ENCODE results near the gene TAPBPL. TPM values are rescaled to one million over a fixed set of nuclear protein-coding genes. Genes with fewer than 3 reads are reported as not detected.
"Not testable (repeated sequence)": the region's sequence is repeated elsewhere in the genome, so short reads cannot be mapped to it uniquely, and the experiment has no call there.

TAPBPL gene
- polyA plus RNA-seq, 2 donors: 8.9 to 11.9 TPM

DNA sequence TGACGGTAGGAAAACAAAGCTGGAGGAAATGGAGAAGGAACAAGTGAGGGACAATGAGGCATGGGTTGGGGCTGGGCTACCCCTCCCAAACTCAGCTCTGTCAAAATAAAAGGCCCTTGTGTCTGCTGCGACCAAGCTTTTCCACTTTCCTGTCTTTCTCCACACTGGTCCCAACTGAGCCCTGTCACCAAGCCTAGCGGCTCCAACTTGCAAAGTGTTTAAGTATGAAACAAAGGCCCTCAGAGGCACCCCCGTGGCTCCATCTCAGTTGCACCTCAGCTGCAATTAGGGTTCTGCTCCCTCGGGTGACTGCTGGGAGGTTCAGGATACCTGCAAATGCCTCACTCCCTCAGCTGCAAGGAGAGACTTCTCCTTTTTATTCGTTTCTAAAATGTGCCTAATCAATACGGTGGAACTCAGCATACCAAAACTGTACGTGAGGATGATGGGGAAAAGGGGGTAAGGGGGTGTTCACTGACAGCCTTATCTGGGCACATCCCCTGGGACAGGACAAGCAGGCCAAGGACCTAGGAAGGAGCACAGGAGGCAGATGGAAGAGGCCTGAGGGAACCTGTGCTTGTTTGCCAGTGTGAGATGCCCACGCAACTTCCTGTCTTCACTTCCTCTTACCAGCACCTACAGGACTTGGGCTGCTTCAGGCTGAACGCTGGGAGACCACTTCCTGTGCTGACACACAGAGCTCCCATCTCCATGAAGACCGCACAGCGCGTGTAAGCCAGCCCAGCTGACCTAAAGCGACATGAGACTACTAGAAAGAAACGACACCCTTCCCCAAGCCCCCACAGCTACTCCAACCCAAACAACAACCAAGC, 9.8 kb downstream of the TAPBPL start:
- Histone ChIP-seq H3K4me1 (ENCODE audit: control insufficient read depth in 2 of 2, insufficient read depth in 2 of 2, low read length in 1 of 2) (peaks cover 0 to 5% of the 10 kb centered on the region in 2 donors), H3K4me3 (ENCODE audit: low read depth in 1 of 2, low read length in 2 of 2) (no peak overlapping the region), H3K36me3 (ENCODE audit: control insufficient read depth in 2 of 2, insufficient read depth in 2 of 2, low read length in 1 of 2) (peaks cover 11 to 54% of the 10 kb centered on the region in 2 donors), H3K27ac (ENCODE audit: low read depth in 2 of 2, low read length in 1 of 2) (peak overlapping the region; percentile 65 to 69), H3K27me3 (ENCODE audit: control insufficient read depth in 1 of 2, insufficient read depth in 2 of 2, low read length in 2 of 2) (no peaks in the 10 kb centered on the region), H3K9me3 (ENCODE audit: control insufficient read depth in 2 of 2, insufficient read depth in 1 of 2, low read depth in 1 of 2, low read length in 1 of 2) (no peaks in the 10 kb centered on the region)
- WGBS, 2 donors: 66 to 71% methylated on average over 15 of the region's 15 CpGs

DNA sequence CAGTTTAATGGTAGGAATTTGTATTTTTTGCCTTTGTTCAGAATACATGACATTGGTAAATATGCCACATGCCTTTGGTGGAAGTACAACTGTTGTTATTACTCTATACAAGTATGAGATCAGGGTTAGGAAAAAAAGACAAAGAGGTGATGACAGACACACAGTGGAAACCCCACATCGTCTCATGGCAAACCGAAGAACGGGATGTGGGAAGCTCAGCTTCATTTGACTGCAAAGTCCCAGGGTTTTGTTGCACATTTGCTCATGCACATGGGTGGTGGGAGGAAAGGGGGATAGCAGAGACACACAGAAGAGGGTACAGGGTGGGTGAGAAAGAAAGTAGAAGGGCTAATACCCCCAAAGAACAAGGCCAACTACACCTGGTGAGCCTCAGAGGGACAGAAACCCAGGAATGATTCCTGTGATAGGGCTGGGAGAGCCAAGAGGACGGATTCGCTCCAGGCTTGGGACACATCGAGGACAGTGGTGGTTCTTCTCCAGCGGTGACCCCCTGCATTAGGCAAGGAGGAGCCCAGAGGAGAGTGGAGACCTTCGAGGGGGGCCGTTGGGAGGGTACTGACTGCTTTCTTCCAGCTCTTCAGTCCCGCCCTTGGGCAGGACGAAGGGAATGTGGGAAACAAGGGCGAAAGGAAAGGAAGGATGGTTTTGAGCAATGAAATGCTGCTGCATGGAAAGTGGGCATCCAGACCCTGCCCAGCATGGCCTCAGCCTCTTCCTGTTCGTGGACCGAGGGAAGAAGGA, 10.6 kb downstream of the TAPBPL start:
- Histone ChIP-seq H3K4me3 (ENCODE audit: low read depth in 1 of 2, low read length in 2 of 2) (no peak overlapping the region), H3K27ac (ENCODE audit: low read depth in 2 of 2, low read length in 1 of 2) (peak overlapping the region; percentile 33 to 67), H3K4me1 (ENCODE audit: control insufficient read depth in 2 of 2, insufficient read depth in 2 of 2, low read length in 1 of 2) (peaks cover 0 to 5% of the 10 kb centered on the region in 2 donors), H3K9me3 (ENCODE audit: control insufficient read depth in 2 of 2, insufficient read depth in 1 of 2, low read depth in 1 of 2, low read length in 1 of 2) (no peaks in the 10 kb centered on the region), H3K27me3 (ENCODE audit: control insufficient read depth in 1 of 2, insufficient read depth in 2 of 2, low read length in 2 of 2) (no peaks in the 10 kb centered on the region), H3K36me3 (ENCODE audit: control insufficient read depth in 2 of 2, insufficient read depth in 2 of 2, low read length in 1 of 2) (peaks cover 11 to 53% of the 10 kb centered on the region in 2 donors)
- 86 to 88% methylated on average over 14 of the region's 14 CpGs for WGBS, 2 donors

DNA sequence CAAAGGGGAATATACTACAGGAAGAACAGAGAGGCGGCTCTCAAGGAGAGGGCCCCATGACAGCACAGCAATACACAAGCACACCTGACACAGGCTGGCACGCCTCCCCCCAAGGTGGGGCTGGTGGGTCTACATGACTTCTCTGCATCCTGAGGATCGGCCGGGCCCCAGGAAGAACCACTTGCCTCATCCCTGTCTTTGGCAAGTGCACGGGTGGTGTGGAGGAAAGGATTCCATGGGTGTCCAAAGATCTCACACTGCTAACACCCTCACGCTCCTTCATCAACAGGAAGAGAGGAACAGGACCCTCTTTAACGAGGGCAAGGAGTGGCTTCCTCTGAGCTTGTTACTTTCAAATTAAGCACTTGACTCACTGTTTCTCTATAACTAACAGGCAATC, 11.4 kb downstream of the TAPBPL start:
- 60 to 68% methylated on average over 7 of the region's 7 CpGs for WGBS, 2 donors
- Histone ChIP-seq H3K9me3 (ENCODE audit: control insufficient read depth in 2 of 2, insufficient read depth in 1 of 2, low read depth in 1 of 2, low read length in 1 of 2) (no peaks in the 10 kb centered on the region), H3K4me1 (ENCODE audit: control insufficient read depth in 2 of 2, insufficient read depth in 2 of 2, low read length in 1 of 2) (peaks cover 0 to 5% of the 10 kb centered on the region in 2 donors), H3K27ac (ENCODE audit: low read depth in 2 of 2, low read length in 1 of 2) (peak overlapping the region; percentile 24 to 50), H3K36me3 (ENCODE audit: control insufficient read depth in 2 of 2, insufficient read depth in 2 of 2, low read length in 1 of 2) (peaks cover 8 to 47% of the 10 kb centered on the region in 2 donors), H3K4me3 (ENCODE audit: low read depth in 1 of 2, low read length in 2 of 2) (no peak overlapping the region), H3K27me3 (ENCODE audit: control insufficient read depth in 1 of 2, insufficient read depth in 2 of 2, low read length in 2 of 2) (no peaks in the 10 kb centered on the region)

DNA sequence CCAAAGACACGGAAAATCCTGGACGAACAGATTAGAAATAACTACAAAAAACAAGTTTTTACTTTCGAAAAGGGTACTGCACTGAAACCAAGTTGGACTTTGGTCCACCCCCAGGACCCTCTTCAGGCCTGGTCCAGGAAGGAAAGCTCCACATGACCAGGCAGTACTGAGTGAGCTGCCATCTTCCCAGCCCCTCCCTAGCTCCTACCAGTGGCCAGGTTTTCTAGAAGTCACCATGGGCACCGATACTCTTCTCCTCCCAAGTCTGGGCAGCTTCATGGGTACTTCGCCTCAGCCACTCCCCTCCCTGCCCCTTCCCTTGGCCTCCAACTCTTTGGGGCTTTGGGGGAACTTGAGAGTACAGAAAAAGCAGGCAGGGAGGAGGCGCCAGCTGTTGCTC, 12.0 kb downstream of the TAPBPL start:
- WGBS, 2 donors: 78 to 81% methylated on average over 6 of the region's 6 CpGs

DNA sequence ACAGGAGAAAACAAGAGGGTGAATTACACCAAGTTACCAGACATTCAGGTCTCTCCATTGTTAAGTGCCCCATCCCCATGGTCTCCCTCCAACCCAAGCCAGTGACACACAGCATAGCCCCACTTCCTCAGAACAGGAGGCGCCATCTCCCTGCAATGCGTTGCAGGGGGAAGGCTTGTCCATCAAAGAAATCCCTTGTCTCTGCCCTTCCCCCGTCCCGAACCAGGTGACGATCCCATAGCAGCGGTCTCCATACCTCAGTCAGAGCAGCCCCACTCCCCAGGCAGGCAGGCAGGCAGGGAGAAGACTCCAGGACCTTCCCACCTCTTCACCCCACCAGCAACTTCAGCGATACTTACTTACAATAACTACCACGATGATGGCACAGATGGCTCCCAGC, 12.7 kb downstream of the TAPBPL start:
- Histone ChIP-seq H3K27ac (ENCODE audit: low read depth in 2 of 2, low read length in 1 of 2) (peak overlapping the region in 1 of 2 donors; percentile 24), H3K4me3 (ENCODE audit: low read depth in 1 of 2, low read length in 2 of 2) (no peak overlapping the region), H3K36me3 (ENCODE audit: control insufficient read depth in 2 of 2, insufficient read depth in 2 of 2, low read length in 1 of 2) (peaks cover 8 to 39% of the 10 kb centered on the region in 2 donors), H3K4me1 (ENCODE audit: control insufficient read depth in 2 of 2, insufficient read depth in 2 of 2, low read length in 1 of 2) (peaks cover 0 to 8% of the 10 kb centered on the region in 2 donors), H3K9me3 (ENCODE audit: control insufficient read depth in 2 of 2, insufficient read depth in 1 of 2, low read depth in 1 of 2, low read length in 1 of 2) (no peaks in the 10 kb centered on the region), H3K27me3 (ENCODE audit: control insufficient read depth in 1 of 2, insufficient read depth in 2 of 2, low read length in 2 of 2) (no peaks in the 10 kb centered on the region)
- WGBS, 2 donors: 87 to 90% methylated on average over 8 of the region's 8 CpGs

More for the DNA sequence above, 12.0 kb downstream of the TAPBPL start:
- Histone ChIP-seq H3K9me3 (ENCODE audit: control insufficient read depth in 2 of 2, insufficient read depth in 1 of 2, low read depth in 1 of 2, low read length in 1 of 2) (no peaks in the 10 kb centered on the region), H3K4me1 (ENCODE audit: control insufficient read depth in 2 of 2, insufficient read depth in 2 of 2, low read length in 1 of 2) (peaks cover 0 to 5% of the 10 kb centered on the region in 2 donors), H3K27ac (ENCODE audit: low read depth in 2 of 2, low read length in 1 of 2) (peak overlapping the region in 1 of 2 donors; percentile 38), H3K36me3 (ENCODE audit: control insufficient read depth in 2 of 2, insufficient read depth in 2 of 2, low read length in 1 of 2) (peaks cover 8 to 41% of the 10 kb centered on the region in 2 donors), H3K27me3 (ENCODE audit: control insufficient read depth in 1 of 2, insufficient read depth in 2 of 2, low read length in 2 of 2) (no peaks in the 10 kb centered on the region), H3K4me3 (ENCODE audit: low read depth in 1 of 2, low read length in 2 of 2) (no peak overlapping the region)

DNA sequence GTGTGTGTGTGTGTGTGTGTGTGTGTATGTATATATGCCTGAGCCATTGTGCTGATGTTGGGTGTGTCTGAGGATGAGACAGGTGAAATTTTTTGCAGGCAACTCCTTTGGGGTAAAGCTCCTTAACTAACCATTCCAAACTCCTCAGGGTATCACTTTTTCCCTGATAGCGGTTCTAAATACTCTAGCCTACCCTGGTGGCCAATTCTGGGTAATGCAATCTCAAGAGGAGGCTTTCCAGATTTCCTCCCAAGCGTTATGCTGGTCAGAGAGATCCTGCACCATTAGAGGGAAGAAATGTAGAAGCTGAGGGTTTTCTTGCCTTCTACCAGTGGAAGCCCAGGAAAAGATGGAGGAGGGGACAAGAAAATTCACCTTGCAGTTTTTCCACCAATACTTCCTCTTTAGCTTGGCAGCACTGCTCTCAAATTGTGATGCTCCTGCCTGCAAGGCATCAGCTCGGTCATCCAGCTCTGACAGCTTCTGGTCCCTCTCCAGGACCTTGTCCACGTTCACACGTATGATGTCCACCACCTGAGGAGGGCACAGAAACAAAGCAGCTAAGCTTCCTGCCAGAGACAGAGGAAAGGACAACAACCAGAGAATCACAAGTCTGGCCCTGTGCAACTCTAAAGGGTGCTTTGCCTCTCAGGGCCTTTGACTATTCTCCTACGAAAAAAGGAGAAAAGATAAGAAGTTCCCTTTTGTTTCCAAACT, 13.8 kb downstream of the TAPBPL start:
- H3K36me3 ChIP-seq (ENCODE audit: control insufficient read depth in 2 of 2, insufficient read depth in 2 of 2, low read length in 1 of 2): peaks cover 8 to 37% of the 10 kb centered on the region in 2 donors
- WGBS, 2 donors: 29 to 38% methylated on average over 6 of the region's 6 CpGs
- peaks cover 0 to 8% of the 10 kb centered on the region in 2 donors for H3K4me1 ChIP-seq (ENCODE audit: control insufficient read depth in 2 of 2, insufficient read depth in 2 of 2, low read length in 1 of 2)

DNA sequence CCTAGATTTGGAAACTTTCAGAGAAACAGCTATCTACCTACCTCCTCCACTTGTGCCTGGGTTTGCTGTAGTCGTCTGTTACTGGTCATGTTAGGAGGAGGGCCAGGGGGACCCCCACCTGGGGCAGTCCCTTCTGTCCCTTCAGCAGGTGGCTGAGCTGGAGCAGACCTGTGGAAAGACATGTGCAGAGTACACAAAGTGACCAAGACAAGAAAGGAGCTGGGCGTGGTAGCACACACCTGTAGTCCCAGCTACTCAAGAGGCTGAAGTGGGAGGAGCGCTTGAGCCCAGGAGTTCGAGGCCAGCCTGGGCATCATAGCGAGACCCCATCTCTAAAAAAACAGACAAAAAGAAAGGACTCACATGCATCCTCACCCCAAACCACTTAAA, 14.3 kb downstream of the TAPBPL start:
- H3K36me3 ChIP-seq (ENCODE audit: control insufficient read depth in 2 of 2, insufficient read depth in 2 of 2, low read length in 1 of 2): peaks cover 8 to 32% of the 10 kb centered on the region in 2 donors
- H3K27ac ChIP-seq (ENCODE audit: low read depth in 2 of 2, low read length in 1 of 2): no peak overlapping the region
- H3K9me3 ChIP-seq (ENCODE audit: control insufficient read depth in 2 of 2, insufficient read depth in 1 of 2, low read depth in 1 of 2, low read length in 1 of 2): no peaks in the 10 kb centered on the region
- peaks cover 0 to 8% of the 10 kb centered on the region in 2 donors for H3K4me1 ChIP-seq (ENCODE audit: control insufficient read depth in 2 of 2, insufficient read depth in 2 of 2, low read length in 1 of 2)
- H3K27me3 ChIP-seq (ENCODE audit: control insufficient read depth in 1 of 2, insufficient read depth in 2 of 2, low read length in 2 of 2): no peaks in the 10 kb centered on the region
- no peak overlapping the region for H3K4me3 ChIP-seq (ENCODE audit: low read depth in 1 of 2, low read length in 2 of 2)
- WGBS, 2 donors: 89 to 93% methylated on average over 5 of the region's 5 CpGs

More for the DNA sequence above, 13.8 kb downstream of the TAPBPL start:
- no peak overlapping the region for H3K4me3 ChIP-seq (ENCODE audit: low read depth in 1 of 2, low read length in 2 of 2)
- no peaks in the 10 kb centered on the region for H3K9me3 ChIP-seq (ENCODE audit: control insufficient read depth in 2 of 2, insufficient read depth in 1 of 2, low read depth in 1 of 2, low read length in 1 of 2)
- no peak overlapping the region for H3K27ac ChIP-seq (ENCODE audit: low read depth in 2 of 2, low read length in 1 of 2)
- H3K27me3 ChIP-seq (ENCODE audit: control insufficient read depth in 1 of 2, insufficient read depth in 2 of 2, low read length in 2 of 2): no peaks in the 10 kb centered on the region

DNA sequence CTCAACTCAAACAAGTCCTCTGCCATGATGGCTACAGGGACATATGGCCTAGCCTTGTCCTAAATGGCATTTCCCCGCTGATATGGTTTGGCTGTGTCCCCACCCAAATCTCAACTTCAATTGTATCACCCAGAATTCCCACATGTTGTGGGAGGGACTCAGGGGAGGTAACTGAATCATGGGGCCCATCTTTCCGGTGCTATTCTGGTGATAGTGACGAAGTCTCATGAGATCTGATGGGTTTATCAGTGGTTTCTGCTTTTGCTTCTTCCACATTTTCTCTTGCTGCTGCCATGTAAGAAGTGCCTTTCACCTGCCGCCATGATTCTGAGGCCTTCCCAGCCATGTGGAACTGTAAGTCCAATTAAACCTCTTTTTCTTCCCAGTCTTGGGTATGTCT, 14.9 kb downstream of the TAPBPL start:
- not testable (repeated sequence) for H3K27me3 ChIP-seq (ENCODE audit: control insufficient read depth in 1 of 2, insufficient read depth in 2 of 2, low read length in 2 of 2); H3K9me3 ChIP-seq (ENCODE audit: control insufficient read depth in 2 of 2, insufficient read depth in 1 of 2, low read depth in 1 of 2, low read length in 1 of 2); H3K27ac ChIP-seq (ENCODE audit: low read depth in 2 of 2, low read length in 1 of 2); H3K4me1 ChIP-seq (ENCODE audit: control insufficient read depth in 2 of 2, insufficient read depth in 2 of 2, low read length in 1 of 2); H3K4me3 ChIP-seq (ENCODE audit: low read depth in 1 of 2, low read length in 2 of 2)
- H3K36me3 ChIP-seq (ENCODE audit: control insufficient read depth in 2 of 2, insufficient read depth in 2 of 2, low read length in 1 of 2): peaks cover 8 to 26% of the 10 kb centered on the region in 2 donors
- WGBS, 2 donors: 92 to 94% methylated on average over 4 of the region's 4 CpGs

DNA sequence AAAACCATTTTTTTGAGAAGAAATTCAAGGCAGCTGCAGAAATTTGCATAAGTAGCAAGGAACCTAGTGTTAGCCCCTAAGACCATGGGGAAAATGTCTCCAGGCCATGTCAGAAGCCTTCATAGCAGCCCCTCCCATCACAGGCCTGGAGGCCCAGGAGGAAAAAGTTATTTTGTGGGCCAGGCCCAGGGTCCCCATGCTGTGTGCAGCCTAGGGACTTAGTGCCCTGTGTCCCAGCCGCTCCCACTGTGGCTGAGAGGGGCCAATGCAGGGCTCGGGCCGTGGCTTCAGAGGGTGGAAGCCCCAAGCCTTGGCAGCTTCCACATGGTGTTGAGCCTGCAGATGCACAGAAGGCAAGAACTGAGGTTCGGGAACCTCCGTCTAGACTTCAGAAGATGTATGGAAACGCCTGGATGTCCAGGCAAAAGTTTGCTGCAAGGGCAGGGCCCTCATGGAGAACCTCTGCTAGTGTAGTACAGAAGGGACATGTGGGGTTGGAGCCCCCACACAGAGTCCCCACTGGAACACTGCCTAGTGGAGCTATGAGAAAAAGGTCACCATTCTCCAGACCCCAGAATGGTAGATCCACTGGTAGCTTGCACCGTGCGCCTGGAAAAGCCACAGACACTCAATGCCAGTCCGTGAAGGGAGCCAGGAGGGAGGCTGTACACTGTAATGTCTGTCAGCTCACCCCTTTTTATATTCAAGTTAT, 15.9 kb downstream of the TAPBPL start:
- H3K27ac ChIP-seq (ENCODE audit: low read depth in 2 of 2, low read length in 1 of 2): not testable (repeated sequence)

More for the DNA sequence above, 15.9 kb downstream of the TAPBPL start:
- not testable (repeated sequence) for H3K4me3 ChIP-seq (ENCODE audit: low read depth in 1 of 2, low read length in 2 of 2); H3K4me1 ChIP-seq (ENCODE audit: control insufficient read depth in 2 of 2, insufficient read depth in 2 of 2, low read length in 1 of 2); H3K27me3 ChIP-seq (ENCODE audit: control insufficient read depth in 1 of 2, insufficient read depth in 2 of 2, low read length in 2 of 2); H3K9me3 ChIP-seq (ENCODE audit: control insufficient read depth in 2 of 2, insufficient read depth in 1 of 2, low read depth in 1 of 2, low read length in 1 of 2)
- H3K36me3 ChIP-seq (ENCODE audit: control insufficient read depth in 2 of 2, insufficient read depth in 2 of 2, low read length in 1 of 2): peaks cover 0 to 20% of the 10 kb centered on the region in 2 donors
- 88 to 92% methylated on average over 9 of the region's 9 CpGs for WGBS, 2 donors
